Kidney epithelial cell (primary cell): Measurements from ENCODE around the gene ZFAND3. TPM values are rescaled to one million over a fixed set of nuclear protein-coding genes. Genes with fewer than 3 reads are reported as not detected.

Source experiments
- DNase-seq: peaks from one replicate; pipeline ENCODE4 v3.0.0-alpha.2; 2010; ENCODE audit warnings: low read depth
- H3K27me3 ChIP-seq: 2 replicates; pipeline ENCODE4 v1.6.0; 2011; ENCODE audit warnings: low read length; ENCODE audit not compliant: control insufficient read depth, insufficient read depth
- H3K36me3 ChIP-seq: 2 replicates; pipeline ENCODE4 v1.5.1; 2011; ENCODE audit warnings: low read length; ENCODE audit not compliant: control insufficient read depth, insufficient read depth
- H3K4me3 ChIP-seq: 2 replicates; pipeline ENCODE4 v1.5.1; 2011; ENCODE audit warnings: low read depth, mild to moderate bottlenecking, control low read depth, low read length
- total RNA-seq: library from RNA; depleted of rRNA; stranded (reverse); fragments of >200 nt; gene quantifications from 2 replicates; pipeline ENCODE4 v1.2.3, GENCODE V29; 2015
- TF ChIP-seq, protein P1 (sequence below): IDR thresholded peaks from 2 replicates; pipeline ENCODE4 v1.5.1; 2011; ENCODE audit warnings: mild to moderate bottlenecking, moderate library complexity, low read length, control low read depth, inconsistent platforms; ENCODE audit not compliant: insufficient read depth, poor library complexity, severe bottlenecking

Gene ZFAND3
- total RNA-seq, 1 donor from 2014 or later = 49.4 TPM

DNA sequence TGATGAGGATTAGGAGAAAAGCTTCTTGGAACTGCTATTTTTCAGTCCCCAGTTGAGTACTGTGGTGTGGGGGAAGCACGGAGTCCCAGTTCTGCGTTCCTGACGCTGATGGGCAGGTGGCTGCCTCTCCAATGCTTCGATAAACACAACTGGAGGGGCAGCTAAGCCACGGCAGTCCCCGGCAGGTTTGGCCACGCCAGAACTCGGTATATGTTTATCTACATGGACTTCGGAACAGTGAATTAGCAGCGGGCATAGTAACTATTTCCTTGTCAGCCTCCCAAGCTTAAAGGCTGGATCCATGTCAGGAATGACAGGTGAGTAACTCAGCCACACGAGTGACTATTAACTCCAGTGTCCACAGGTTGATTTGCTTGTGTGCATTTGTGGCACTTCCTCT lies 354.4 kb downstream of the ZFAND3 start:
- TF ChIP-seq, protein P1, sequence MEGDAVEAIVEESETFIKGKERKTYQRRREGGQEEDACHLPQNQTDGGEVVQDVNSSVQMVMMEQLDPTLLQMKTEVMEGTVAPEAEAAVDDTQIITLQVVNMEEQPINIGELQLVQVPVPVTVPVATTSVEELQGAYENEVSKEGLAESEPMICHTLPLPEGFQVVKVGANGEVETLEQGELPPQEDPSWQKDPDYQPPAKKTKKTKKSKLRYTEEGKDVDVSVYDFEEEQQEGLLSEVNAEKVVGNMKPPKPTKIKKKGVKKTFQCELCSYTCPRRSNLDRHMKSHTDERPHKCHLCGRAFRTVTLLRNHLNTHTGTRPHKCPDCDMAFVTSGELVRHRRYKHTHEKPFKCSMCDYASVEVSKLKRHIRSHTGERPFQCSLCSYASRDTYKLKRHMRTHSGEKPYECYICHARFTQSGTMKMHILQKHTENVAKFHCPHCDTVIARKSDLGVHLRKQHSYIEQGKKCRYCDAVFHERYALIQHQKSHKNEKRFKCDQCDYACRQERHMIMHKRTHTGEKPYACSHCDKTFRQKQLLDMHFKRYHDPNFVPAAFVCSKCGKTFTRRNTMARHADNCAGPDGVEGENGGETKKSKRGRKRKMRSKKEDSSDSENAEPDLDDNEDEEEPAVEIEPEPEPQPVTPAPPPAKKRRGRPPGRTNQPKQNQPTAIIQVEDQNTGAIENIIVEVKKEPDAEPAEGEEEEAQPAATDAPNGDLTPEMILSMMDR = no peak

GRCh38 chr6:38174315-38174714 lies 354.8 kb downstream of the ZFAND3 start:
- Histone ChIP-seq H3K36me3 (no peaks in the 10 kb centered on the region), H3K27me3 (no peaks in the 10 kb centered on the region), H3K4me3 (no peak overlapping the region)
- TF ChIP-seq, protein P1 = no peak
- no peak for DNase-seq

More for the DNA sequence above, 354.4 kb downstream of the ZFAND3 start:
- H3K36me3 ChIP-seq = no peaks in the 10 kb centered on the region
- H3K27me3 ChIP-seq = no peaks in the 10 kb centered on the region
- DNase-seq = no peak
- no peak overlapping the region for H3K4me3 ChIP-seq

DNA sequence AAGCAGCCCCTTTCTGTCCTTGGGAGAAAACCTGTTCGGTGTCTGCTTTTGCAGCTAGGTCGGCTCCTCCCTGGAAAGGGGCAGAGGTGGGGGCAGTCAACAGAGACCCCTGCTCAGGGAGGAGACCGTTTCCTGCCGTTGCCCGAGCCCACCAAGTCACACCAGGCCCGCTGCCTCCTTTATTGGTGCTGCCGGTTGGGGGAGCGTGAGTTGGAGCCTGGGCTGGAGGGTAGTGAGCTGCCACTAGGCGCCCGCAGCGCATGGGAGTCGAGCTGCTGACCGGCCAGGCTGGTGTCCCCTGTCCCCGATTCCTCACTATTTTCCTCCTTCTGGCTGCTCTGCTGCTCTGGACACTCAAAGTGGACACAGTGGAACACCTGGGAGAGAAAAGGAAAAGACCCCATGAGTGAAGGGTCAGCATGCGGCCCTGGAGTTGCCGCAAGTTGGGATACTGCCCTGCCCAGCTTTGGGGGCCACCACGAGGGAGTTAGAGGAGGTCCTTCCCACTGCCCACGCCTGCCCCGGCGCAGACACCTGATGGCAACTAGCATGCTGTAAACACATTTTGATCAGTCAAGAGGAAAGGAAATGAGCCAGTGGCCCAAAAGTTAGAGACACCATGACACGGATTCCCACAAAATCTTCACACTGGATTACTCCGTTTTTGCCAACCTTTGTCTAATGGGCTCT lies 355.4 kb downstream of the ZFAND3 start:
- H3K27me3 ChIP-seq = no peaks in the 10 kb centered on the region
- no peak overlapping the region for H3K4me3 ChIP-seq
- TF ChIP-seq, protein P1 = no peak
- DNase-seq = no peak
- no peaks in the 10 kb centered on the region for H3K36me3 ChIP-seq

DNA sequence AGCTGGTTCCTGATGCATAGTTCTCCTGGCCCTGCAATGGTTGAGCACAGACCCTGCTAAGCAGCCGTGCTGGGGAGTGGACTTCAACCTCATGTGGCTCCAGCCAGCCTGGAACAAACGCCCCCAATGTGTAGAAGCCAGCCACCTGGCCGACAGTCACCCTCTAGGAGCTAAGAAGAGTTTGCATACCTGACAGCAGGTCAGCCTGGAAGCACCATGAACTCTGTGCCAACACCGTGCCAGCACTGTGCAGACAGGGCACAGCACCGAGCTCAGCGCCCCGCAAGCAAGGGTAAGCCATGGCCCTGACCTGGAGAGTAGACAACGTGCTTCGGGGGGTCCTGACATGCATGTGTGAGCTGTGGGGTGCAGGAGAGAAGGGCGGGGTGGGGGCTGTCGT lies 356.3 kb downstream of the ZFAND3 start:
- TF ChIP-seq, protein P1 = no peak
- DNase-seq = no peak
- Histone ChIP-seq H3K4me3 (no peak overlapping the region), H3K36me3 (no peaks in the 10 kb centered on the region), H3K27me3 (no peaks in the 10 kb centered on the region)

DNA sequence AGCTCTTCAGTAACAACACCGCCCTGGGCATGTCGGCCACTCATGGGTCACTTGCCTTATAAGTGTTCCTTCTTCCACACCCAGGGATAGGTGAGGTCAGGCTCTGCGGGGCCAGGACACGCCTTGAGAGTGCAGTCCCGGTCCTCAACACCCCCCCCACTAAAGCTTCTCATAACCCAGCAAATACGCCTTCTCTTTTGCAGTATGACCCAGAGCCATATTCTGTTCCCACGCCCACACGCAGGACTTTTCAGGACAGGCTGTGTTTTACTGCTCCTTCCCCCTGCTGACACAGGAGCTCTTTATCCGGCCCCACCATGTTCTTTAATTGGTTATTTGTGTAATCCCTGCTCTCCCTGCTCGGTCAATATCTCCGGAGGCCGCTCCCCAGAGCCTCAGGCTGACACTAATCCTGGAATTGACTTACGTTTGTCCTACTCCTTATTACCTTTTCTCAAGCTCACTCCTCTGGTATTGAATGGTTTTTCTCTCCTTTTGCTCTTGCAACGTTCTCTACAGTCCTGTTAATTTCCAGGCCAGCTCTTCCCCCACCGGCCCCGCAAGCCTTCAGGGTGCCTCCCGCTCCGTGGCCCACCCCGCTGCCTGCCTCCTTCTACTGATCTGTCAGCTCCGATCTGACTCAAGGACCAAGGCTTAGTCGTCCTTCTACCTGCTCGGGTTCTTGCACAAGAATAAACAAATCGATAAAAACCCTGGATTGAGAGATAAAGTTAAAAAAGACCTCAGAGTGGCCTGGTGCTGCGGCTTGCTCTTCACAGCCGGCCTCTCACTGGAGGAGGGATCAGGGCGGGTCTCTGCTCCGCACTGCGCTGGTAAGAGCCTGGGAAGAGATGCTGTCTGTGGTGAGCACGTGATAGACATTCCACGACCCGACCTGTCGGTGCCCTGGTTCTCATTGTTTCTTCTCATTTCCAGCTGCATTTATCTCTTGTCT lies 357.5 kb downstream of the ZFAND3 start:
- Histone ChIP-seq H3K36me3 (no peaks in the 10 kb centered on the region), H3K4me3 (no peak overlapping the region), H3K27me3 (no peaks in the 10 kb centered on the region)
- no peak for DNase-seq
- TF ChIP-seq, protein P1 = no peak
